ENCODE measurements around the gene EIF2A.

DNA sequence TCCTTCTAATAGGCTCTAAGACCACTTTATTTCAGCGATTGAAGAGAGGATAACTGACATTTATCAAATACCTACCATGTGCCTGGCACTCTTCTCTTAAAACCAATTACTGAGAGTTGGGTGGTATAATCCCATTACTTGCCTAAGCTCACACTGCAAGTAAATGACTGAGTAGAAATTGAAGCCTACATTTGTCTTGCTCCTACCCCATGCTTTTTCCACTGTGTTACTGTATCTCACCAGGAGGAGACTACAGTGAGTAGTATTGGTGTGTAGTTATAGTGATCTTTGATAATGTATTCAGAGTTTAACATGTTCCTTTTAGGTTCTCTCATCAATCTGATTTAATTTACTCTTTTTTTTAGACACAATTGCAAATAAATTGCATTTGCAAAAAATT is 20.7 kb downstream of the EIF2A start:
- TF ChIP-seq, protein P1, sequence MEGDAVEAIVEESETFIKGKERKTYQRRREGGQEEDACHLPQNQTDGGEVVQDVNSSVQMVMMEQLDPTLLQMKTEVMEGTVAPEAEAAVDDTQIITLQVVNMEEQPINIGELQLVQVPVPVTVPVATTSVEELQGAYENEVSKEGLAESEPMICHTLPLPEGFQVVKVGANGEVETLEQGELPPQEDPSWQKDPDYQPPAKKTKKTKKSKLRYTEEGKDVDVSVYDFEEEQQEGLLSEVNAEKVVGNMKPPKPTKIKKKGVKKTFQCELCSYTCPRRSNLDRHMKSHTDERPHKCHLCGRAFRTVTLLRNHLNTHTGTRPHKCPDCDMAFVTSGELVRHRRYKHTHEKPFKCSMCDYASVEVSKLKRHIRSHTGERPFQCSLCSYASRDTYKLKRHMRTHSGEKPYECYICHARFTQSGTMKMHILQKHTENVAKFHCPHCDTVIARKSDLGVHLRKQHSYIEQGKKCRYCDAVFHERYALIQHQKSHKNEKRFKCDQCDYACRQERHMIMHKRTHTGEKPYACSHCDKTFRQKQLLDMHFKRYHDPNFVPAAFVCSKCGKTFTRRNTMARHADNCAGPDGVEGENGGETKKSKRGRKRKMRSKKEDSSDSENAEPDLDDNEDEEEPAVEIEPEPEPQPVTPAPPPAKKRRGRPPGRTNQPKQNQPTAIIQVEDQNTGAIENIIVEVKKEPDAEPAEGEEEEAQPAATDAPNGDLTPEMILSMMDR (IDR thresholded peaks at IDR 0.05), result no peak
- no peak for TF ChIP-seq POLR2A (IDR thresholded peaks at IDR 0.05)
